NCI-H345 treated with DMSO at 0.1 percent for 48 hours (cell line): ENCODE data around the gene RAP2B.
"Not testable (repeated sequence)": the region's sequence is repeated elsewhere in the genome, so short reads cannot be mapped to it uniquely, and the experiment has no call there.

Experiments used
- DNase-seq: peaks from one replicate; lab custom pipeline; 2025; ENCODE audit not compliant: unreplicated experiment; lab: John Stamatoyannopoulos, UW

The RAP2B gene

DNA sequence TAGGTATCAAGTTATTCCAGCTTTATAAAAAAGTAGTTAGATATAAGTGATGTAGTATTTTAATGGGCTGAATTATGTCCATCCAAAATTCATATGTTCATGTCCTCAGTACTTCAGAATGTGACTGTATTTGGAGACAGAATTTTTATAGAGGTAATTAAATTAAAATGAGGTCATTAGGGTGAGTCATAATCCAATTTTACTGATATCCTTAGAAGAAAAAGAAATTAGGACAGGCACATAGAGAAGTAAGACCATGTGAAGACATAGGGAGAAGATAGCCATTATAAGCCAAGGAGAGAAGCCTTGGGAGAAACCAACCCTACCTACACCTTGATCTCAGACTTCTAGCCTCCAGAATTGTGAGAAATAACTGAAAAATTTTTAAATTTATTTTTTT lies 30.3 kb downstream of the RAP2B start:
- DNase-seq = no peak

DNA sequence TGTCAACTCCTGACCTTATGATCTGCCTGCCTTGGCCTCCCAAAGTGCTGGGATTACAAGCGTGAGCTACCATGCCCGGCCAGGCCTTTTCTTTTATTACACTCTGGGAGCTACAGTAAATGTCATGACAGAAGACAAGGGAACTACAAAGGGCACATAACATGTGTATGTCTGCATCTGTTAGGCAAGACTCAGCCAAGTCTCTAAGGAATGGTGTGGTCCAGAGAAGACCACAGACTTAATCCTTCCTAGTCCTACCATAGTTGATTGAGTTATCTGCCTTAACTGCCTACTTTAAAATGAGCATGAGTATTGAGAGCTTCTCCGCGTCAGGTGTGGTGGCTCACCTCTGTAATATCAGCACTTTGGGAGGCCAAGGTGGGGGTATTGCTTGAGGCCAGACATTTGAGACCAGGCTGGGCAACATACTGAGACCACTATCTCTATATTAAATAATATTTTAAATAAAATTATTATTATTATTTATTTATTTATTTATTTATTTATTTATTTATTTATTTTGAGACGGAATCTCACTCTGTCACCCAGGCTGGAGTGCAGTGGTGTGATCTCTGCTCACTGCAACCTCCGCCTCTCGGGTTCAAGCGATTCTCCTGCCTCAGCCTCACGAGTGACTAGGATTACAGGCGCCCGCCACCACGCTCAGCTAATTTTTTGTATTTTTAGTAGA lies 31.9 kb downstream of the RAP2B start:
- DNase-seq = not testable (repeated sequence)

DNA sequence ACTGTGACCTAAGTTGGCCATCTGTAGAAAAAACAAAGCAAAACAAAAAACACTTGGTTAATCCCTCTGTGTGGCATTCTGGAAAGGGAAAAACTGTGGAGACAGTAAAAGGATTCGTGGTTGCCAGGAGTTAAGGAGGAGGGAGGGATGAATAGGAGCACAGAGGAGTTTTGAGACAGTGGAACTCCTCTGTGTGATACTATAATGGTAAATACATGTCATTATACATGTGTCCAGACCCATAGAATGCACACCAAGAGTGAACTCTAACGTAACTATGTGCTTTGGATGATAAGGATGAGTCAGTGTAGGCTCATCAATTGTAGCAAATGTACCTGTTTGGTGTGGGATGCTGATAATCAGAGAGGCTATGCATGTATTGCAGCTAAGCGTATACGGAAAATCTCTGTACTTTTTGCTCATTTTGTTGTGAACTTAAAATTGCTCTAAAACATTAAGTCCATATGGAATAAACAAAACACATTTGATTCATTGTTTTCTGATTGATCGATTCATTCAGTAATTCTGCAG lies 33.4 kb downstream of the RAP2B start:
- DNase-seq = no peak

DNA sequence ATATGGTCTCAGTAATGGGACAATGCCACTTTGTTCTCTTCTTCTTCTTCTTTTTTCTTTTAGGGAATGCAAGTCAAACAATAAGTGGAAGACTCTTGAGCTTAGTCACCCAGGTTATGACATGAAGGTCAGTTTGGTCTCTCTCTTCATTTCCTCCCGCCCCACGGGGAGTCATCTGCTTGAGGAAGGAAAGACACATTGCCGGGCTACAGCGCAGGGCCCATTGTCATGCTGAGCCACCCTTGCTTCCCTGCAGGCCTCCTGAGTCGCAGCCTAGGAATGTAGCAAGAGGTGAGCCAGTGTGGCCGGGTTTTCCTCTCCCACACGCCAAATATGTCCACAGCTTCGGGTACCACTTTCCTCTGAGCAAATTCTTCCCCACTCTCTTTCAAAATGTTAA lies 47.6 kb downstream of the RAP2B start:
- DNase-seq = no peak

DNA sequence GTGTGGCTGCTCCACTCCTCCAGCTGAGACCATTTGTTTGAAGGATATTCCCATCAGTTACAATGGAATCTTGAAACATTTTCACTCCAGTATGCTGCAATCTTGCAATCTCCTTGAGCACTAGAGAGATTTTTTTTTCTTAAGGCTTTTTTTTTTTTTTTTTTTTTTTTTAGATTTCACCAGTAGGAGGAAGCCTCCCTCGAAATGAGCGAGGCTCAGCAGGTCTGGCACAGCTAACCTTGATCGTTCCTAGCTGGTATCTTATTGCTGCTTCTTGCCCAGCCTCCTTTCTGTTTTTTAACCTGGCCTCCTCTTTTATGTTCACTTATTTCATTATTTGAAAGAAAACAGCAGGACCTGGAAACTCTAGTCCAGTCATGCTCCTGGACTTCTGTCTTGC lies 48.1 kb downstream of the RAP2B start:
- DNase-seq = no peak

DNA sequence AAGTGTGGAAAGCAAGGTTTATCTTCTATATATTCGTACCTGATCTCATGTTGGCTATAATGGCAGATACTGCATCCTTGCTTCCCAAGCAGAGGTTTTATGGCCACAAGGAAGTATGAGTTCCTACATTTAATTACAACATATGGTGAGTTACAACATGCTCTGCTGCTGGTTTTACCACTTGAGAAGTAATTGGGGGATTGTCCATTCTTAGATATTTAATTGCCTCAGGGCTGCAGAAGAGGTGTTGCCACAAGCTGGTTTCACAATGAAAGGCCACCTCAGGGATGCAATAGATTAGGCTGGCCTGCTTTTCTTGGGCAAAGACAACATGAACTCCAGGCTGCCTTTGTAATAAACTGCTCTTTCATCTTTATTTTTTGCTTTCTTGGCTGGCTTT lies 48.6 kb downstream of the RAP2B start:
- DNase-seq = no peak

DNA sequence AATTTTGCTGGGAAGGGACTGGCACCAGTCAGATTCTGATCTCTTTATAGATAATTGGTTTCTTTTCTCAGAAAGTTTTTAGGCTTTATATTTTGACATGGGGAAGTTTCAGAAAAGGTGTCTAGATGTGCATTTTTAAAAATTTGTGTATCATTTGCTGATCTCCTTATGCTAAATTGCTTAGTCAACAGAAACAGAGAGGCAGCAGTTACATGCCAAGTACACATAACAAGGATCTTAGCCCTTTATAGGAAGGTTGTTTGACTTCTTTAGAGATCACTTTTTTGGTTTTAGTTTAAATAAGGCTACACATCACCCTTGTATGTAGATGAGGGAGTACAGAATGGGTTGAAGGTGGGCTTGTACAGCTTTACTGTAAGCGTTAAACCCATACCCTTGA lies 53.5 kb downstream of the RAP2B start:
- DNase-seq = no peak

DNA sequence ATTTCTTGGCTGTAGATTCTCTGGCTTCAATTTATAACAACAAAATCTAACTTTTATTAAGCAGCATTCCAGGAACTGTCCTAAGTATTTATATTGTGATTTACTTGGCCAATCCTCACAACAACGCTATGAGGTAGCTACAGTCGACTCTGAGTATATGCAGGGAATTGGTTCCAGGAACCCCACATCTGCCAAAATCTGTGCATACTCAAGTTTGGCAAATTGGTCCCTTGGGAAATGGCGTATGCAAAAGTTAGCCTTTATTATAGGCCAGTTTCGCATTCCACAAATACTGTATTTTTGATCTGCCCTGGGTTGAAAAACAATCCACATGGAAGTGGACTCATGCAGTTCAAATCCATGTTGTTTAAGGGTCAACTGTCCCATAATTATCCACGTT lies 53.9 kb downstream of the RAP2B start:
- DNase-seq = no peak

DNA sequence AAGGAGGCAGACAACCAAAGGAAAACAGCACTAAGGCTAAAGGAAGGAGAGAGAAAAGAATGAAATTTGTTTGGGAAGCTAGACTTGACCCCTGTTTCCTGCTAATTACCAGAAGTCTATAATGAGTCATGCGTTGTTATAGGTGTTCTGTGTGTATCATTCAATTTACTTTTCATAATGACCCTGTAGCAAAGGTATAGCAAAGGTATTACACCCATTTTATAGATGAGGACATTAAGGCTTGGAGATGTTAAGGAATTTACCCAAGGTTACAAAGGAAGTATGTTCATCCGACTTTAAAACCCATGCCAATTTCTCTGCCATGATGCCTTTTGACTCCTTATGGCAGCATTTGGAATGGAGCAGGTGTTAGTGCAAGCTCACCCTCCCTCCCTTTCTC lies 54.9 kb downstream of the RAP2B start:
- DNase-seq = no peak

DNA sequence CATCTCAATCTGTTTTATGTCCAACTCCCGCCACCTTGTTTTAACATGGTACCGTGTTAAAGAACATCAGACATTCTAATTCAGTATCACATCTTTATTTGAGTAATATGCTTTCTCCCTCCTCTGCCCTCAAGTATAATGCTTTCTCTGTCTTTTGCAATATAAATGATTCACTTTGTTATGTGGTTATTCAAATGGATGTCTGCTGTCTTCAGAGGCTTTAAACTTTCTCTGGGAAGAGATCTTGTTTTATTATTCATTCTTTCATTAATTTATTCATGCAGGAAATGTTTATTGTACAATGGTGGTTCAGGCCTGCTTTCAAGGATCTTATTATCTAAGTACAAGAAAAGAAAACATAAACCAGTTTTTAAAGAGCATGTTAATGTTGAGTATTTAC lies 57.1 kb downstream of the RAP2B start:
- no peak for DNase-seq
